Memory B cell (primary cell): ENCODE data around the gene SIVA1.
"Not testable (repeated sequence)": the region's sequence is repeated elsewhere in the genome, so short reads cannot be mapped to it uniquely, and the experiment has no call there.

Experiments
- ATAC-seq: fragments of 150-1000 bp; cut with Tn5 transposase; 2 replicates; pipeline ENCODE4 v1.10.0; 2021; ENCODE audit warnings: low read depth, mild to moderate bottlenecking, moderate library complexity
- DNase-seq, 2 donors: peaks; one replicate each; pipeline ENCODE4 v3.0.0; 2022; ENCODE audit warnings: low spot score in 2 of 2
- H3K27ac Mint-ChIP-seq: one replicate; pipeline ENCODE4 v1.8.0; 2022; ENCODE audit warnings: mild to moderate bottlenecking, moderate library complexity, mixed read lengths
- H3K27me3 Mint-ChIP-seq: one replicate; pipeline ENCODE4 v1.8.0; 2022; ENCODE audit warnings: mixed read lengths
- H3K36me3 Mint-ChIP-seq: one replicate; pipeline ENCODE4 v1.8.0; 2022; ENCODE audit warnings: mild to moderate bottlenecking, mixed read lengths
- H3K4me1 Mint-ChIP-seq: one replicate; pipeline ENCODE4 v1.8.0; 2022; ENCODE audit warnings: mixed read lengths
- H3K4me3 Mint-ChIP-seq: one replicate; pipeline ENCODE4 v1.8.0; 2022; ENCODE audit warnings: mild to moderate bottlenecking, moderate library complexity, mixed read lengths
- H3K9me3 Mint-ChIP-seq: one replicate; pipeline ENCODE4 v1.8.0; 2022; ENCODE audit warnings: mixed read lengths

Gene SIVA1

GRCh38 chr14:104746934-104747481 is 5.9 kb upstream of the SIVA1 start:
- ATAC-seq (no peak), DNase-seq (no peak)
- Mint-ChIP-seq H3K36me3 (no peaks in the 10 kb centered on the region), H3K4me1 (peaks cover 11% of the 10 kb centered on the region), H3K27me3 (peaks cover 9% of the 10 kb centered on the region), H3K9me3 (no peaks in the 10 kb centered on the region), H3K27ac (no peak overlapping the region), H3K4me3 (no peak overlapping the region)

- Mint-ChIP-seq H3K4me3 (no peak overlapping the region), H3K9me3 (no peaks in the 10 kb centered on the region), H3K27me3 (peaks cover 2% of the 10 kb centered on the region), H3K27ac (no peak overlapping the region), H3K36me3 (no peaks in the 10 kb centered on the region), H3K4me1 (peaks cover 11% of the 10 kb centered on the region)
- ATAC-seq (no peak), DNase-seq (no peak)
Measured at GRCh38 chr14:104747876-104748275, 5.1 kb upstream of the SIVA1 start.

DNA sequence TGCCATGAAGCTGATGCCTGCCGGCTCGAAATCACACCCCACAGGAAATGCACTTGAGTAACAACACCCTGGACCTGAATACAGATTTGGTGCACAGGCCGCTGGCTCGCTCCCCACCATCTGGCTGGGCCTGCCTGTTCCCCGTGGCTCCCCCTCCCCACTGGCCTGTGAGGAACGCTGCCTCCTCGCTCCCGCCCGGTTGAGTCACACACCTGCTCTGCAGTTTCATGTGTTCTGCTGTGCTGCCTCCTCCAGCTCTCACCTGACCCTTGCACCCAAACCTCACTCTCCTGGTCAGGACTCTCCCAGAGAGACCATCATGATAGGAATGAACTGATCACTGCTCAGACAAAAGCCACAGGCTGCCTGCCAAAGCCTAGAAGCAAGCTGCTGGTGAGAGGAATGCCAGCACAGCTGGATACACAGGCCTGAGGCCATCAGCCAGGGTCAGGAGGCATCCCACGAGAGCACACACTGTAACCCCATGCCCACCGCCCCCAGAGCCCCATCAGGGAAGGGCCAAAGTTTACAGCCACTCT is 3.8 kb upstream of the SIVA1 start:
- Mint-ChIP-seq H3K27me3 (peaks cover 2% of the 10 kb centered on the region), H3K36me3 (no peaks in the 10 kb centered on the region), H3K9me3 (no peaks in the 10 kb centered on the region), H3K4me3 (no peak overlapping the region), H3K27ac (no peak overlapping the region), H3K4me1 (peaks cover 18% of the 10 kb centered on the region)
- ATAC-seq, result no peak
- DNase-seq, result no peak

DNA sequence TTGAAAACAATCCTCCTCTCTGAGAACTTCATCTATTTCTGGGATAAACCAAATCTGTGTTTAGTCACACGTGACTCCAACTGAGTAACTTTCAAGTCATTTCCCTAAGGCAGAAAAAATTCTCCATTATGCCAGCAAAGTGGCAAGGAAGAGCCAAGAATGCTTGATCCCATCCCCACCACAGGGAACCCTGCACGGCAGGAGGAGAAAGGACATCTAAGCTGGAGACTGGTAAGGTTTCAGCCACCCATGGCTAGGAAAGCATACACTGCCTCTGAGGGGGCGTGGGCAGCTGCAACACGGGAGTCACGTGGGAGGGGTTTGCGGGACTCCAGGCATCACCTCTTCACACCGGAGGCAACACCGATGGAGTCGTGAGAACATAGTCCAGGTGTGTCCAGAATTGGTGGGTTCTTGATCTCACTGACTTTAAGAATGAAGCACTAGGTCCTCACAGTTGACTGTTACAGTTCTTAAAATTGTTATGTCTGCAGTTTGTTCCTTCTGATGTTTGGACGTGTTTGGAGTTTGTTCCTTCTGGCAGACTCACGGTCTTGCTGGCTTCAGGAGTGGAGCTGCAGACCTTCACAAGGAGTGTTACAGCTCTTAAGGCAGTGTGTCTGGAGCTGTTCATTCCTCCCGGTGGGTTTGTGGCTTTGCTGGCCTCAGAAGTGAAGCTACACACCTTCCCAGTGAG is 2.7 kb upstream of the SIVA1 start:
- ATAC-seq (no peak), DNase-seq (no peak)
- Mint-ChIP-seq H3K9me3 (no peaks in the 10 kb centered on the region), H3K36me3 (no peaks in the 10 kb centered on the region), H3K4me1 (peaks cover 24% of the 10 kb centered on the region), H3K4me3 (no peak overlapping the region), H3K27ac (no peak overlapping the region), H3K27me3 (peaks cover 2% of the 10 kb centered on the region)

GRCh38 chr14:104750753-104751057 is 2.2 kb upstream of the SIVA1 start:
- H3K36me3 Mint-ChIP-seq, H3K27me3 Mint-ChIP-seq, H3K9me3 Mint-ChIP-seq, ATAC-seq, H3K27ac Mint-ChIP-seq, DNase-seq: not testable (repeated sequence)
- peaks cover 27% of the 10 kb centered on the region for H3K4me1 Mint-ChIP-seq
- H3K4me3 Mint-ChIP-seq, result peak overlapping the region; percentile 46

DNA sequence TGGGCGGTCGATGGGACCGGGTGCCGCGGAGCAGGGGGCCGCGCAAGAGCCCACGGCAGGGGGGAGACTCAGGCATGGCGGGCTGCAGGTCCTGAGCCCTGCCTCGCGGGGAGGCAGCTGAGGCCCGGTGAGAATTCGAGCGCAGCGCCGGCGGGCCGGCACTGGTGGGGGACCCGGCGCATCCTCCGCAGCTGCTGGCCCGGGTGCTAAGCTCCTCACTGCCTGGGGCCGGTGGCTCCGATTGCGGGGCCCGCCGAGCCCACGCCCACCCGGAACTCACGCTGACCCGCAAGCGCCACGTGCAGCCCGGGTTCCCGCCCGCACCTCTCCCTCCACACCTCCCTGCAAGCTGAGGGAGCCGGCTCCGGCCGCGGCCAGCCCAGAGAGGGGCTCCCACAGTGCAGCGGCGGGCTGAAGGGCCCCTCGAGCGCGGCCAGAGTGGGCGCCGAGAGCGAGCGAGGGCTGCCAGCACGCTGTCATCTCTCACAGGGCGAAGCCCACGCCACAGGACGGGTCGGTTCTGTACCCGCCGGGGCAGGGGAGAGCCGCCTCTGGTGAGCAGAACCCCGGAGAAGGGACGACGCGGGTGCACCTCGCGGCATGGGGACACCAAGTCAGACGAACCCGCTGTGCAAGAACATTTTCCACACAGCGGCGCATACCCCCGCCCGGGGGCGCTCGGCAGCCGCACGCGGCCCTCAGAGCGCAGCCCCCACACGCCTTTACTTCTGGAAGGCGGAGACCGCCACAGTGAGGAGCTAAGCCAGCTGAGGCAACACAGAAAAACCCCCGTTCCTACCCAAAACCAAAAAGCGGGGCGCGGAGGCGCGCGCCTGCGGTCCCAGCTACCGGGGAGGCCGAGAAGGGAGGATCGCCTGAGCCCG is 1.2 kb upstream of the SIVA1 start:
- Mint-ChIP-seq H3K4me3 (peak overlapping the region; percentile 81), H3K9me3 (no peaks in the 10 kb centered on the region), H3K27me3 (peaks cover 2% of the 10 kb centered on the region), H3K27ac (peak overlapping the region; percentile 92), H3K36me3 (peaks cover 6% of the 10 kb centered on the region), H3K4me1 (peaks cover 26% of the 10 kb centered on the region)
- ATAC-seq, result no peak
- no peak for DNase-seq

GRCh38 chr14:104752423-104752734 is 568 bp upstream of the SIVA1 start:
- ATAC-seq (peak; percentile 79), DNase-seq (no peak)
- Mint-ChIP-seq H3K4me3 (peak overlapping the region; percentile 81), H3K36me3 (peaks cover 6% of the 10 kb centered on the region), H3K9me3 (no peaks in the 10 kb centered on the region), H3K27me3 (peaks cover 2% of the 10 kb centered on the region), H3K27ac (peak overlapping the region; percentile 92), H3K4me1 (peaks cover 28% of the 10 kb centered on the region)

GRCh38 chr14:104753528-104754212 is 723 bp downstream of the SIVA1 start:
- ATAC-seq (no peak), DNase-seq (no peak)
- peaks cover 8% of the 10 kb centered on the region for H3K36me3 Mint-ChIP-seq
- H3K27ac Mint-ChIP-seq, result peak overlapping the region; percentile 92
- H3K27me3 Mint-ChIP-seq, result peaks cover 2% of the 10 kb centered on the region
- no peaks in the 10 kb centered on the region for H3K9me3 Mint-ChIP-seq
- peak overlapping the region; percentile 81 for H3K4me3 Mint-ChIP-seq
- peaks cover 31% of the 10 kb centered on the region for H3K4me1 Mint-ChIP-seq

GRCh38 chr14:104754213-104754851 is 1.4 kb downstream of the SIVA1 start:
- no peak for DNase-seq
- no peak for ATAC-seq
- H3K4me1 Mint-ChIP-seq, result peaks cover 25% of the 10 kb centered on the region
- H3K27me3 Mint-ChIP-seq, result no peaks in the 10 kb centered on the region
- H3K36me3 Mint-ChIP-seq, result peaks cover 12% of the 10 kb centered on the region
- peak overlapping the region; percentile 92 for H3K27ac Mint-ChIP-seq
- peak overlapping the region; percentile 81 for H3K4me3 Mint-ChIP-seq
- H3K9me3 Mint-ChIP-seq, result no peaks in the 10 kb centered on the region

DNA sequence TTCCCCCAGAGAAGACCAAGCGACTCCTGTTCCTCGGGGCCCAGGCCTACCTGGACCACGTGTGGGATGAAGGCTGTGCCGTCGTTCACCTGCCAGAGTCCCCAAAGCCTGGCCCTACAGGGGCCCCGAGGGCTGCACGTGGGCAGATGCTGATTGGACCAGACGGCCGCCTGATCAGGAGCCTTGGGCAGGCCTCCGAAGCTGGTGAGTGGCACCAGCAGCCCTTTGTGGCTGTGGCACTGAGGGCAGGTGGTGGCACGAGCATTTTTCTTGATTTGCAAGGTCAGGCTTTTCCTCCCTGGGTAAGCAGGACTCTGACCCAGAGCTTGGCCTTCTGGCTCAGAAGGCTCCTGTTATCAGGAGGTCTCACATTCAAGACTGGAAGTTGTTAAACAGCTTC is 2.7 kb downstream of the SIVA1 start:
- Mint-ChIP-seq H3K4me1 (peaks cover 25% of the 10 kb centered on the region), H3K27me3 (no peaks in the 10 kb centered on the region), H3K36me3 (peaks cover 18% of the 10 kb centered on the region), H3K9me3 (no peaks in the 10 kb centered on the region), H3K4me3 (no peak overlapping the region), H3K27ac (no peak overlapping the region)
- ATAC-seq (no peak), DNase-seq (no peak)

DNA sequence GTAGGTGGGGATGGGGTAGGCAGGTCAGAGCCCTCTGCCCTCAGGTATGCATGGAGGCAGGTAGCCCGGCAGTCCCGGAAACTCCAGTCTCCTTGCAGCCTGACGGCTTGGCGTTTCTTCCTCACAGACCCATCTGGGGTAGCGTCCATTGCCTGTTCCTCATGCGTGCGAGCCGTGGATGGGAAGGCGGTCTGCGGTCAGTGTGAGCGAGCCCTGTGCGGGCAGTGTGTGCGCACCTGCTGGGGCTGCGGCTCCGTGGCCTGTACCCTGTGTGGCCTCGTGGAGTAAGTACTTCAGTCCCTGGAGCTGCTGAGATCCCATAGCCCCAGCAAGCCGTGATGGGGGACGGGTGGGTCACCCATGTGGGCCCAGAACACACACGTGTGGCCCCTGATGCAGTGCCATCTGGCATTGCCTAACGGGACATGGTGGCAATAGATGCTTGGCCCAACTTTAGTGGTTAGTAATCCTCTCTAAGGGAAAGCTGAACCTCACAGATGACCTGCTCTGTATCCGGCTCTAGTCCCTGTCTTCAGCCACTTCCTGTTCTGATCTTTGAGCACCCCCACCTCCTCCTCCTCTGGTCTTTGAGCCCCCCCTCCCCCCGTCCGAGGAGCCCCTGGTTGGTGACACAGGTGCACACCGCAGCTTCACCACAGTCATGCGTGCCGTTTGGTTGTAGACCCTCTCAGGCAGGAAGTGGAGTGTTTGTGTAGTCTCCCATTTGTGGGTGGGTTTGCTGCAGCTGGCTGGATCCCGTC is 3.7 kb downstream of the SIVA1 start:
- Mint-ChIP-seq H3K9me3 (no peaks in the 10 kb centered on the region), H3K4me3 (no peak overlapping the region), H3K27ac (no peak overlapping the region), H3K27me3 (no peaks in the 10 kb centered on the region), H3K36me3 (peaks cover 27% of the 10 kb centered on the region), H3K4me1 (peaks cover 25% of the 10 kb centered on the region)
- DNase-seq (no peak), ATAC-seq (no peak)

- Mint-ChIP-seq H3K27ac (no peak overlapping the region), H3K4me3 (no peak overlapping the region)
- no peak for ATAC-seq
Measured at GRCh38 chr14:104757238-104757585, 4.3 kb downstream of the SIVA1 start.

DNA sequence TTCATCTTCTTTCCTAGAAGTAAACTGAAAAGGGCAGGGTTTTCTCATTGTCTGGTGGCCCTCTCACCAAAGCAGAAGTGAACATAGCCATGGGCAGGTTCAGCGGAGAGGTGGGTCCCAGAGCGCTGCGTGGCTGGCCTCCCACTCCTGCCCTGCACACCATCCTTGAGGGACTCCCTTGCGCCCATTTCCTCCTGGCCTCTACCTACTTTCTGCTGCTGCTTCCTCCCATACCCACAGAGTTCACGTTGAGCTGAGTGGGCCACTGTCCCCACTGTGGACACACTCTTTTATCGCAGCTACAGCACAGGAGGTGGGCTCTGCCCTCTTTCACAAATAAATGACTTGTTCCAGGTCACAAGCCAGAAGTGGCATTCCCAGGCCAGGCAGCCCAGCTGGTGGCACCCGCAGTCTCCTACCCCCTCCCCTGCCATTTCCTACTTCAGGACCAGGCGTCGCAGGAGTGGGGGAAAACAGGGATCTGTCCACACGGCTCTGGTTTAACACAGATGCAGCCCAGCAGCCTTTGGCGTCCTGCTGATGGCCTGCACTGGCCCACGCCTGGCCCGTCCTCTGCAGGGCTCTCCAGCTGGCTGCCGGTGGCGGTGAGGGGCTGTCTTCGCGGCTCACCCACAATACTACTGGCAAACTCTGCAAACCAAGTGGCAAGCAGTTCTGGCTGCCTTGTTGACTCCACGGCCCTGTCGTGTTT is 4.9 kb downstream of the SIVA1 start:
- ATAC-seq, result no peak
- no peak overlapping the region for H3K4me3 Mint-ChIP-seq
- no peak for DNase-seq
- H3K9me3 Mint-ChIP-seq, result peaks cover 4% of the 10 kb centered on the region
- no peaks in the 10 kb centered on the region for H3K27me3 Mint-ChIP-seq
- H3K4me1 Mint-ChIP-seq, result peaks cover 25% of the 10 kb centered on the region
- H3K27ac Mint-ChIP-seq, result no peak overlapping the region
- peaks cover 34% of the 10 kb centered on the region for H3K36me3 Mint-ChIP-seq

More at GRCh38 chr14:104757238-104757585, 4.3 kb downstream of the SIVA1 start:
- Mint-ChIP-seq H3K4me1 (peaks cover 25% of the 10 kb centered on the region), H3K27me3 (no peaks in the 10 kb centered on the region), H3K9me3 (peaks cover 2% of the 10 kb centered on the region), H3K36me3 (peaks cover 32% of the 10 kb centered on the region)
- no peak for DNase-seq
